ENCODE measurements around the gene TMEM9B.

The TMEM9B gene

DNA sequence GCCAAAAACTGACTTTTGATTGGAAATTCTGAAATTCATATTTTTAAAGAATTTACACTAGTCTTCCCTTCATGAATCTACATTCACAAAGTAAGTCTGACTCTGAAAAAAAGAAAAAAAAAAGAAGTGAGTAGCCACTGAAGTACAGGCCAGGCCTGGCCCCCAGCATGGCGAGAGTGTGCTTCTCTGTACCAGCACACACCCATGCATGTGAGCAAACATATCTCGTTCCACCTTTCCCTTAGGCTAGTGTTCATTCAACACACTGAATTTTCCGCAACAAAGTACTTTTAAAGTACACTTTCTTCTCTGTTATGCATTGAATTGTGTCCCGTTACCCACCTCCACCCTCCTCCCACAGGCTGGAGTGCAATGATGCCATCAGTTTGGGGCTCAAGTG lies 36.0 kb downstream of the TMEM9B start:
- DNase-seq: no peak

GRCh38 chr11:8927233-8927632 lies 37.0 kb downstream of the TMEM9B start:
- no peak for DNase-seq

- no peak for DNase-seq
Observed at GRCh38 chr11:8926236-8926635, 38.0 kb downstream of the TMEM9B start.

DNA sequence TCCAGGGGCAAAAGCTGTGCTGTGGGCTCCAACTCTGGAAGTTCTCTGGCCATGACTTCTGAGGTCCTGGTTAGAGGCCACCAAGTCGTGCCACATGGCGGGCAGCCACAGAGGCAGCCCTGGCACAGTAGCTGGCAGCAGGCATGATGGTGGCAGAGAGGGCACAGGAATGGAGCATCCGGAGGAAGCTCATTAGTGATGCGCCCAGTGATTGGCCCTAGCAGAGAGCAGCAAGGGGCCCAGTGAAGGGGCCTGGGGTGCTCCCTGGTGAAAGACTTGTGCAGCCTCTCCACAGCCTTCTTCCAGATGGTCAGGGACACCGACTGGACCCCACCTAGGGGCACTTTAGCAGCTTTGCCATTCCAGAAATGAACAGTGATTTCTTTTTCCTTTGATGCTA lies 38.5 kb downstream of the TMEM9B start:
- no peak for DNase-seq

- no peak for DNase-seq
Observed at GRCh38 chr11:8922691-8923090, 41.6 kb downstream of the TMEM9B start.

GRCh38 chr11:8917157-8917825 lies 47.0 kb downstream of the TMEM9B start:
- no peak for DNase-seq

DNA sequence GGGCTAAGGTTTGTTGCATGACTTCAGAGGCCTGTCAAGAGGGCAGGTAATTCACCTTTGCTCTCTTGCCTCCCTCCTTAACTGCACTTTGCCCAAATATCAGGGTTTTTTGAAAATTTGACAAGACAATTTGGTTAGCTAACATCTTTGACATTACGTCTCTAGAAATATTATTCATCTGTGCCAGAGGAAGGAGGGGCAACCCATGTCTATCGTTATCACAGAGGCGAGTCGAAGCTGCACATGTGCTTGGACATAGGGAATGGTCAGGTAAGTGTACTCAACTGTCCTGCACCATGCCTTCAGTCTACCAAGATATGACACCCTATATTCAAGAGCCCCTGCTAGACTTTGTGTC lies 49.6 kb downstream of the TMEM9B start:
- no peak for DNase-seq

DNA sequence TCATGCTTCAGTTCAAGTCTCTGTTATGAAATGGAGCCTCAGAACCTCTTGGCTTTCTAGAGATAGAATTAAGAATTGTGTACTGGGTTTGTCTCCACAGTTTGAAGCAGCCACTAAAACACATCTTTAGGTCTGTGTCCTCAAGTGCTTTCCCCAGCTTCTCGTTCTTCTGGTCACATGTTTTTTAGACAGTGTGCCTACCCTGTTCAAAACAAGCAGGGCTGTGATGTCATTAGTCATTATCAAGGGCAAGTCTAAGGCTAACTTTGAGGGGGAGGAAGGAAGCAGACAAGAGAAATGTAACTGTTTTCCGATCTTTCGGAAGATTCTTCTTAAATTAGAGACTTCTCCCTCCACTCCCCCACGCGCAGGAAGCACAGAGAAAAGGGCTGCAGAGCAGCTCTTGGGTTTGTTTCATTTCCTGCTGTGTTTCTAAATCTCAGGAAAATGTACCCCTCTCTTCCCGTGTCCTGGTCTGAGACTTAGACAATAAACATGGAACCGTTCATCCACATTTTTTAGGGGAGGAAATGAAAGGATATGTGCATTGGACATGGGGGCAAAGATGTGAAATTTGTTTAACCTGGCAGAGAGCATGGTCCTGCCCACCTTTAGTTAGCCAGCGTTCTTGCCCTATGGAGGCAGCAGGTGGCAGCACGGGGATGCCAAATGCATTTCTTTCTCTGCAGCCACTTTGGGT lies 50.1 kb downstream of the TMEM9B start:
- no peak for DNase-seq

DNA sequence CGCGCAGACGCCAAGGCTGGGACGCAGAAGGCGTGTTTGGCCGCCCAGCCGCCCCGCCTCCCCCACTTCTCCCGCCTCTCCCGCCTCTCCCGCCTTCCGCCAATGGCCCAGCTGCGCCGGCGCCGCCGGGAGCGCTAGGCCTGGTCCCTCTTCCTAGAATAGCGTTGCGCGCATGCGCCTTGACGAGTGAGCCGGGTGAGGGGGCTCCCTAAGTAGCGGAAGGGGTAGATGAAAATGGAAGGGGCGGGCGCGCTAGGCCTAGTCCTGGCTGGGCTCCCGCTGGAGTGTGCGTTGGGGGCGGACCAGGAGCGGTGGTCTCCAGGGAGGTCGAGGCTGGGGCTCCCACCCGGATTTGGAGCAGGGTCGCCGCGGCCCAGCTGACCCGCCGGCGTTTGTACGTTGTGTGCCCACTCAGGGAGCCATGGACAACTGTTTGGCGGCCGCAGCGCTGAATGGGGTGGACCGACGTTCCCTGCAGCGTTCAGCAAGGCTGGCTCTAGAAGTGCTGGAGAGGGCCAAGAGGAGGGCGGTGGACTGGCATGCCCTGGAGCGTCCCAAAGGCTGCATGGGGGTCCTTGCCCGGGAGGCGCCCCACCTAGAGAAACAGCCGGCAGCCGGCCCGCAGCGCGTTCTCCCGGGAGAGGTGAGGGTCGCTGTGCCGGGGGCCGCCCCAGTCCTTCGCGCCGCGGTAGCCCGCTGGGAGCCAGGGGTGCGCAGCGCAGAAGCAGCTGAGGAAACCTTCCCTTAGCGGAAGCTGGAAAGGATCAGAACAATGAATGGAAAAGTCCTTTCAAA lies 53.0 kb downstream of the TMEM9B start, which contains the start of gene AKIP1:
Gene AKIP1, plus strand, starts transcription at position 161 of the 795 bp plus-strand sequence. Its CDS starts 261 bp downstream, at position 422.
- DNase-seq: peak; percentile 96

DNA sequence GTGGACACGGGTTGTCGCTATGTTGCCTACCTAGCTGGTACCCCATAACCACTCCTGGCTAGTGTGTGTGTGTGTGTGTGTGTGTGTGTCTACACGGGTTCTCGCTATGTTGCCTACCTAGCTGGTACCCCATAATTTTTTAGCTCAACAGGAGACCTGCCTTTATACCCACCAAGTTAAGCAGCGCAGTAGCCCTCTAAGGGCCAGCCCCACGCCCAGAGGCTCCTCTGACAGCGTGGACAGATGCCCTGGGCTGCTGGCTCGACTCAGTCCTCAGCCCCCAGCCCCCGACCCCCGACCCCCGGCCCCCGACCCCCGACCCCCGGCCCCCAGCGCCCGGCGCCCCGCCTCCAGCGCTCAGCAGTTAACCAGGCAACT lies 53.6 kb downstream of the TMEM9B start:
- DNase-seq: no peak

DNA sequence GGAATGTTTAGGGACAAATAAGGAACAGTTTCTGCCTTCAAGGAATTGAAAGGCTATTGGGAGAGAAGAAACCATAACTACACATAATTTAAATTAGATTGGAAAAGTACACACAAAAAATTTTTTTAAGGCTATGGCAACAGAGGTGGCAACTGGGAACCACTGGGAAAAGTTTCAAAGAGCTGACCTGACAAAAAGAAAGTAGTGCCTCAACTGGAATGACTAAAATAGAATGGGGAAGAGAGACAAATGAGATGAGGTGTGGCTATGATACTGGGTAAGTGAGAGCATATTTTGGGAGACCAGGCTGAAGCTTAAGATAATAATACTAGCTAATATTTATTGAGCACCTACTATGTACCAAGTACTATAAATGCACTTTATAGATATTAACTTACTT lies 56.1 kb downstream of the TMEM9B start:
- no peak for DNase-seq

DNA sequence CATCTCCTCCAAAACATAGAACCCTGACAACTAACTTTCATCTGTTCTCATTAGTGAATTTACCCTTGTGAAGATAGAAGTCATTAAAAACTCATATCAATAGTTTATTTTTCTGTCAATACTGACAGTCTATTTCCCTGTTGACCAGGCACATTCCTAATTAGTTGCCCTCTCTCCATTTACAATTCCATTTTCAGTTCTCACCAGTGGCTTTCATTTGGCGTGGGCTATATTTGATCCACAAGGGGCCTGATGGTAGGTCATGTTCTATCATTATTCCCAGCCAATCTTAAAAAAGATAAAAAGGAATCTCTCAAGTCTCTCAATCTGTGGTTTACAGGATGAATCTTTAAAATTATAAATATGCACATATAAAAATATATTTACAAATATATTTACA lies 57.1 kb downstream of the TMEM9B start:
- DNase-seq: no peak

GRCh38 chr11:8905528-8906165 lies 58.6 kb downstream of the TMEM9B start:
- no peak for DNase-seq

DNA sequence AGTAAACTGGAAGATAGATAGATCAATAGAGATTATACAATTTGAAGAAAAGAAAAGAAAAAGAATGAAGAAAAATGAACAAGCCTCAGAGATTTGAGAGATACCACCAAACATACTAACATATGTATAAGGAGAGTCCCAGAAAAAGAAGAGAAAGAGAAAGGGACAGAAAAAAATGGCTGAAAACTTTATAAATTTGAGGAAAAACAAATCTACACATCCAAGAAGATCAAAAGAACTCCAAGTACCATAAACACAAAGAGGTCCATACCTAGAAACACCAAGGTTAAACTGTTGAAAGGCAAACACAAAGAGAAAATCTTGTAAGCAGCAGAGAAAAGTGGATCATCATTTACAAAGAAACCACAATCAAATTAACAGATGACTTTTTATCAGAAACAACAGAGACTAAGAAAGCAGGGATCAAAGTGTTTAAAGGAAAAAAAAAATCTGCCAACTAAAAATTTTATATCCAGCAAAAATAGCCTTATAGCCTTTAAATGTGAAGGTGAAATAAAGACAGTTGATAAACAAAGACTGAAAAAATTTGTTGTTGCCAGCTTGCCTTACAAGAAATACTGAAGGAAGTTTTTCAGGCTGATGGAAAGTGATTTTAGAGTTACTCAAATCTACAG lies 65.0 kb downstream of the TMEM9B start:
- no peak for DNase-seq
